Measurements from ENCODE around the gene SEC14L5. TPM values are rescaled to one million over a fixed set of nuclear protein-coding genes. Genes with fewer than 3 reads are reported as not detected.

The SEC14L5 gene
- total and polyA plus RNA-seq, 10 of the 15 experiments (the other 5 are each of a cell fraction or from before 2014, with no cell fraction given), result 0.01 TPM; not detected in 9

- TF ChIP-seq IRF5 (IDR thresholded peaks at IDR 0.05; ENCODE audit: borderline replicate concordance), result no peak
- no peak for TF ChIP-seq CEBPB (IDR thresholded peaks at IDR 0.05; ENCODE audit: borderline replicate concordance in 1 of 2, low read depth in 2 of 2, low read length in 2 of 2)
- TF ChIP-seq USF1 (IDR thresholded peaks at IDR 0.05; ENCODE audit: borderline replicate concordance, extremely low read length, insufficient read depth, low read depth, low read length), result no peak
- TF ChIP-seq RFX5 (IDR thresholded peaks at IDR 0.05; ENCODE audit: low read depth, low read length), result no peak
Observed at GRCh38 chr16:5006348-5007193, 48.4 kb downstream of the SEC14L5 start (continued).

GRCh38 chr16:5007256-5007655 is 49.1 kb downstream of the SEC14L5 start:
- in situ Hi-C loops (cut with MboI), result no loop called here
- ChIA-PET CTCF (no interaction called here), RAD21 (ENCODE audit: unreplicated experiment) (interaction anchor here (0.7 kb wide), 1 partner anchor 31 kb away, joined by 4 read pairs; no protein-coding TSS in a partner anchor), SMC1A (ENCODE audit: uncharacterized antibody, unreplicated experiment) (no interaction called here), POLR2A (no interaction called here)
- Histone ChIP-seq H2AFZ (ENCODE audit: control insufficient read depth, low read depth, low read length) (no peak overlapping the region), H3K27ac (ENCODE audit: control insufficient read depth, insufficient read depth) (no peak overlapping the region), H3K4me2 (ENCODE audit: control insufficient read depth, insufficient read depth) (no peak overlapping the region), H3K4me3 (no peak overlapping the region), H3K9me3 (replicated peaks; ENCODE audit: control insufficient read depth, insufficient read depth, low read length) (no peaks in the 10 kb centered on the region), H3K27me3 (replicated peaks in 1 of 2; ENCODE audit: control insufficient read depth in 2 of 2, insufficient read depth in 2 of 2, low read length in 1 of 2) (no peaks in the 10 kb centered on the region; a peak in 1 of 4 replicates), H3K9ac (ENCODE audit: control insufficient read depth, insufficient read depth, low read length) (no peak overlapping the region), H3K36me3 (ENCODE audit: control insufficient read depth in 2 of 2, insufficient read depth in 2 of 2, low read length in 1 of 2) (no peaks in the 10 kb centered on the region), H3K4me1 (ENCODE audit: control insufficient read depth, insufficient read depth, low read length) (no peaks in the 10 kb centered on the region), H4K20me1 (ENCODE audit: control insufficient read depth, insufficient read depth) (no peaks in the 10 kb centered on the region), H3K79me2 (ENCODE audit: control insufficient read depth, insufficient read depth, low read length) (no peaks in the 10 kb centered on the region)
- FAIRE-seq (no peak), DNase-seq (ENCODE audit: low read depth, low spot score) (no peak), ATAC-seq (no peak)
- intact Hi-C loops (cut with micrococcal nuclease; ENCODE audit: unreplicated experiment), result no loop called here
- WGBS (ENCODE audit: insufficient coverage, insufficient replicate concordance, low lambda C conversion rate, missing lambda C conversion rate), result 45% methylated on average over 9 of the region's 10 CpGs
- no TSS peak for BruUV-seq (replicated peaks)
- TF ChIP-seq ZZZ3 (IDR thresholded peaks at IDR 0.05; ENCODE audit: control insufficient read depth, insufficient read length, low read depth) (no peak), CHD2 (IDR thresholded peaks at IDR 0.05; ENCODE audit: borderline replicate concordance, low read depth, low read length) (no peak), CREM (IDR thresholded peaks at IDR 0.05; ENCODE audit: low read depth) (no peak), ZNF24 (IDR thresholded peaks at IDR 0.05) (no peak), RELB (IDR thresholded peaks at IDR 0.05; ENCODE audit: low read depth) (no peak), E4F1 (IDR thresholded peaks at IDR 0.05; ENCODE audit: borderline replicate concordance, partially characterized antibody) (no peak), NFYB (IDR thresholded peaks at IDR 0.05; ENCODE audit: insufficient read depth, low read depth, low read length) (no peak), CTCF (IDR thresholded peaks at IDR 0.05 in 2 of 3, conservative IDR thresholded peaks at IDR 0.05 in 1 of 3; ENCODE audit: control insufficient read depth in 2 of 3, extremely low read depth in 1 of 3, insufficient read depth in 1 of 3, low read depth in 3 of 3, low read length in 3 of 3) (no peak)

All from GM12878 (cell line).